NCI-H446 (cell line): Measurements from ENCODE around the gene COL6A3.

Source experiments
- DNase-seq, 2 experiments: peaks; one replicate each; lab custom pipeline; 2025; lab: John Stamatoyannopoulos, UW

COL6A3 gene, protein sequence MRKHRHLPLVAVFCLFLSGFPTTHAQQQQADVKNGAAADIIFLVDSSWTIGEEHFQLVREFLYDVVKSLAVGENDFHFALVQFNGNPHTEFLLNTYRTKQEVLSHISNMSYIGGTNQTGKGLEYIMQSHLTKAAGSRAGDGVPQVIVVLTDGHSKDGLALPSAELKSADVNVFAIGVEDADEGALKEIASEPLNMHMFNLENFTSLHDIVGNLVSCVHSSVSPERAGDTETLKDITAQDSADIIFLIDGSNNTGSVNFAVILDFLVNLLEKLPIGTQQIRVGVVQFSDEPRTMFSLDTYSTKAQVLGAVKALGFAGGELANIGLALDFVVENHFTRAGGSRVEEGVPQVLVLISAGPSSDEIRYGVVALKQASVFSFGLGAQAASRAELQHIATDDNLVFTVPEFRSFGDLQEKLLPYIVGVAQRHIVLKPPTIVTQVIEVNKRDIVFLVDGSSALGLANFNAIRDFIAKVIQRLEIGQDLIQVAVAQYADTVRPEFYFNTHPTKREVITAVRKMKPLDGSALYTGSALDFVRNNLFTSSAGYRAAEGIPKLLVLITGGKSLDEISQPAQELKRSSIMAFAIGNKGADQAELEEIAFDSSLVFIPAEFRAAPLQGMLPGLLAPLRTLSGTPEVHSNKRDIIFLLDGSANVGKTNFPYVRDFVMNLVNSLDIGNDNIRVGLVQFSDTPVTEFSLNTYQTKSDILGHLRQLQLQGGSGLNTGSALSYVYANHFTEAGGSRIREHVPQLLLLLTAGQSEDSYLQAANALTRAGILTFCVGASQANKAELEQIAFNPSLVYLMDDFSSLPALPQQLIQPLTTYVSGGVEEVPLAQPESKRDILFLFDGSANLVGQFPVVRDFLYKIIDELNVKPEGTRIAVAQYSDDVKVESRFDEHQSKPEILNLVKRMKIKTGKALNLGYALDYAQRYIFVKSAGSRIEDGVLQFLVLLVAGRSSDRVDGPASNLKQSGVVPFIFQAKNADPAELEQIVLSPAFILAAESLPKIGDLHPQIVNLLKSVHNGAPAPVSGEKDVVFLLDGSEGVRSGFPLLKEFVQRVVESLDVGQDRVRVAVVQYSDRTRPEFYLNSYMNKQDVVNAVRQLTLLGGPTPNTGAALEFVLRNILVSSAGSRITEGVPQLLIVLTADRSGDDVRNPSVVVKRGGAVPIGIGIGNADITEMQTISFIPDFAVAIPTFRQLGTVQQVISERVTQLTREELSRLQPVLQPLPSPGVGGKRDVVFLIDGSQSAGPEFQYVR (N-terminal part only)

DNA sequence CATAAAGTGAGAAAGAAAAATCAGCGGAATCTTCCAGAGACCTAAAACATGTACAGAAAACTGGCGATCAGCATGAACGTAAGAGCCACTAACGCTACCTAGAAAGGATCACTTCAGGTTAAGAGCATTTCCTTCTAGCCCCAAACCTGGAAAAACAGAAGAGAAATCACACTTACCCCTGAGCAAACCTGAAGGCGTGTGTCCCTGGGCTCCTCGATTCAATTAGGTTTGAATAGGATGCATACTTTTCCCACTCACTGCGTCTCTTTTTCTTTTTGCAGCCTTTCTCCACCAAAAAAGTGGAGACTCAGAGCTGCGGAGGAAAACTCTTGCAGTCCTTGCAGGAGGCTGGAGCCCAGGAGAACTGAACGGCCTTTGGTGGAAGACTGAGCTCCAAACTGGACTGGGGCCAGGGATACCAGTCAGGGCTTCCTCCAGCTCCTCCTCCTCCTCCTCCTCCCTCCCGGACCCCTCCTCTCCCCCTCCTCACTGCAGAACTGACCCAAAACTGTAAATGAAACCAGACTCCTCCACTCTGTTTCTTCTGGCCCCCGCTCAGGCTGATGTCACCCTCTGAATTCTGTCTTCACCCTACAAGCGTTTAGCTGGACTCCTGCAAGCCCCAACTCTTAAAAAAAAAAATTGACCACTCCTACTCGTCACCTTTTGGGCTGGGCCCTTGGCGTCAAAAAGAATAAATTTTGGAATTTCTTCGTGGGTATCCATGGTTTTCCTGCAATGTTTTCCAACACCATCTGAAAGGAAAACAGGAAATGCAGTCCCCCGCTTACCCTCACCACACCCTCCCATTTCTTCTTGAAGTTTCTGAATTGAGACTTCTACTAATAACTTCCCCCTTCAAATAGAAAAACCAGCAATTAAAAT, at the start of gene COL6A3:
COL6A3 (minus strand) TSS at position 388 of the 885 bp plus-strand sequence. CDS start 17,347 bp downstream, outside the sequence.
- DNase-seq = no peak

DNA sequence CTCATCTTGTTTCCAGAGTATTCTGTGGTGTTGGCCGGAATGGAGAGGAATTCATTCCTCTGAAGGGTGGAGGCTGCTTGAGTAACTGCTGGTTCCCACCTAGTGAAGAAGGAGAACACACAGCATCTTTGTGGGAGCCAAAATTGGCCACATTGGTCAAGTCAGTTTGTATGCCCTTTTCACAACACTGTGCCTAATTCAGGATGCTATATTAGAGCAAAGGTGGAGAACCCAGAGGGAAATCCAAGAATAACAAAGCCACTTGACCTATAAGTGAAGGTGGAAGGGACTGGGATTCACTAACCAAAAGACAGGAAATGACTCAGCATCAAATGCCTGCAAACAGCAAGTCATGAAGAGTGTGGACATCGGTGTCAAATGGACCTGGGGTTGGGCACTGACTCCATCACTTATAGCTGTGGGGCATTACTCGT, 45.8 kb upstream of the COL6A3 start:
- DNase-seq = no peak

DNA sequence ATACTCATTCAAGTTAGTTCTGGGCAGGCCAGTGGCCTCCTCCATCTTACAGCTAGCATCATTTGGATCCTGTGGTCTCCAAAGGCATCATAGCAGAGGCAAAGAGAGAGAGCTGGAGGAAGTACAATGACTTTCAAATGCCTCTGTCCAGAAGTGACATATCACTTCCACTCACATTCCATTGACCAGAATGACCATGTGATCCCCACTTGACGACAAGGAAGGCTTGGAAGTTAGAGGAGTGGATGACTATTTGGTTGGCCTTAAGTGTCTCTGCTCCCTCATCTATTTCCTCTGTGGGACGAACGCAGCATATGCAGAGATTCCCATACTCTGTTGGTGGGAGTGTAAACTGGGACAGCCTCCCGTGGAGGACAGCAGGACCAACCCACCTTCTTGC, 45.3 kb upstream of the COL6A3 start:
- no peak for DNase-seq

DNA sequence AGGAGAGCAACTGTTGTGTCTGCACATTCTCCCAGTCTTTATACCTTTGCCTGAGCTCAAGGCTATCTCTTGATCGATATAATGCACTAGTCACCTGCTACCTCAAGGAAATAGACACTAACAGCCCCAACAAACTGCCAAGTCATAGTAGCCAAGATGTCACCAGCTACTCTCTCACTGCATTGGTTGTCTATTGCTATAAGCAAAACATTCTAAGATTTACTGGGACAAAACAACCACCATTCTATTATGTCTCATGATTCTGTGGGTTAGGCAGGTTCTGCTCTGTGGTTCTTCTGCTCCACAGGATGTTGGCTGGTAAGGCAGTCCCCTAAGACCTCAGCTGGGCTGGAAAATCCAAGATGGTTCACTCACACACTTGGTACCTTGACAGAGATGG, 44.6 kb upstream of the COL6A3 start:
- DNase-seq = no peak

DNA sequence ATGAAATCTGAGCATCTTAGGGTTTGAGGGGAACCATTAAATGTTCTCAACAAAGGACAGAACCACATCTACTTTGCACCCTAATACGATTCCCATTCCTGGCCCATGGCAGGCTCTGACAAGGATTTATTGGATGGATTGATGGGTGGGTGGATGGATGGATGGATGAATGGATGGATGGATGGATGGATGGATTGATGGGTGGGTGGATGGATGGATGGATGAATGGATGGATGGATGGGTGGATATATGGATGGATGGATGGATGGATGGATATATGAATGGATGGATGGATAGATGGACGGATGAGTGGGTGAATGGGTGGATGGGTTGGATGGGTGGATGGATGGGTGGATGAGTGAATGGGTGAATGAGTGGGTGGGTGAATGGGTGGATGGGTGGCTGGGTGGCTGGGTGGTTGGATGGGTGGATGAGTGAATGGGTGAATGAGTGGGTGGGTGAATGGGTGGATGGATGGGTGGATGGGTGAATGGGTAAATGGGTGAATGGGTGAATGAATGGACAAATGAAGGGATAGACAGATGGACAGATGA, 43.5 kb upstream of the COL6A3 start:
- no peak for DNase-seq

DNA sequence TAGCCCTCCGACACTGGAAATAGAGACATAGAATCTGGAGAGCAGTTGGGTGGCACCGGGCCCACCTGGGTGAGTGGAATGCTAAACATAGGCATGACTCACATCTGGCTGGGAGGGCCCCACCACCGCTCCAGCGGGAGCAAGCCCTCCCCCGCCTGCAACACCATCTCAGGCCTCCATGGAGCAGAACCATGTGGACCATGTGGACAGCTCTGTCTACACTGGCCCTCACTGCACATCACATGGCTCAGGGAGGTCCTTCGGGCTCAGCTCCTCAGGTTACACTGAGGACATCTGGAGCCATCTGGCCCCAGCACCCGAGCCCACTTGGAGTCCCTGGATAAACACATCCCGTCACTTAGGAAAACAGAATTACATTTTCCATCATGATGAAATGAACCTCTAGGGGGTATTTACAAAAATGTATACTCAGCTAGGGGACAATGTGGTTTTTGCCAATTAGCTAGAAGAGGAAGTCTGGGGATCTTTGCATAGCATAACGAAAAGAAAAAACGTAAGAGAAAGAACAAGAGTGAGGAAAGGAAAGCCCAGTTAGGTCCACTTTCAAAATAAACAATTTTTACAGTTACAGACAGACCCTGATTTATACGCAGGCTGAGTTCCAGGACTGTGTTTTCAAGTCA, 42.4 kb upstream of the COL6A3 start:
- no peak for DNase-seq

DNA sequence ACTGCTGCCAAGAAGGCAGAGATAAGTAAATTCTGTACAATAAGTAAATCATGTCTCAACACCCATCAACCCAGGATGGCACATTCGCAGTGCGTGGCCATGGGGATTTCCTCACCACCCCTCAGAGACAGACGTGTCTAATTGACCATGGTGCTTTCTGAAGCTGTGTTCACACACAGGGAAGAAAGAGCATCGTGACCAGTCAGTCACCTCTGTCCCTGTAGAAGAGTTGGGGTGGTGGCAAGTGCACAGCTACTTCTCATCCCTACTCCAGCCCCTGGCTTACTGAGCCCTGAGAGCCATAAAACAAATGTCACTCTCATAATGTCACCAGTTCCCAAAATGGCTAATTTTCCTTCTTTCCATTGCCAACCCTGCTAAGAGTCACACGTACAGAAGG, 41.8 kb upstream of the COL6A3 start:
- no peak for DNase-seq

DNA sequence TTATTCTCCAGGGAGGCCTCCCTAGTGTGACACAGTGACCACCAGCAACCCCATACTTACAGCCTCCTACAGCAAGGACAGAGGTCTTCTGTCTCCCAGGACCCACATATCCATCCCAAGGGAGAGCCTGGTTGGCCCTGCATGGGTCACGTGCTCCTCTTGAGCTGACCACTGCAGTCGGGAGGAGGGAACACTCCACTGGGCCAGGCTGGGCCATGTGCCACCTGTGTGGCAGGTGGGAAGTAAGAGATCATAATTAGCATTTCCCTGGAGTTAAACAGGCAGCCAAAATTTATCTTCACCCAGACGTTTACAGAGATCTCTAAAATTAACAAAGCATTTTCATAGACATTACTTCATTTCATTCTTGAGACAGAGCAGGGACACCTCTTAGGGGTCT, 39.7 kb upstream of the COL6A3 start:
- DNase-seq = no peak

DNA sequence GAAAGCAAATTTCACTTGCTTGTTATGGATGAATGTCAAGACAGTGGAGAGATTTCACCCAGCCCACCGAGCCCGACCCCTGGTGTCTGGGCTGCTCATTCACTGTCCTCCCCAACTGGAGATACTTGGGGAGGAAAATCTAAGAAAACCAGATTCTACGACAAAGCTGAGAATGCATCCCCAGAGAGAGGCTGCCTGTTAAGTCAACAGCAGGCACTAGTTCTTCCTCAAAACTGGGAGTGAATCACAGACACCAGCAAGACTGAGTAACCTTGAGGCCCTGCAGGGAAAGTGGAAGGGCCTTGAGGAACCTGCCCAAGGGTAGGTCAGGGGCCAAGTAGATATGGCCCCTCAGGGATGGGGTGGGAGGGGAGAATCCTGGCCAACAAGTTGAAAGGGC, 38.9 kb upstream of the COL6A3 start:
- no peak for DNase-seq

DNA sequence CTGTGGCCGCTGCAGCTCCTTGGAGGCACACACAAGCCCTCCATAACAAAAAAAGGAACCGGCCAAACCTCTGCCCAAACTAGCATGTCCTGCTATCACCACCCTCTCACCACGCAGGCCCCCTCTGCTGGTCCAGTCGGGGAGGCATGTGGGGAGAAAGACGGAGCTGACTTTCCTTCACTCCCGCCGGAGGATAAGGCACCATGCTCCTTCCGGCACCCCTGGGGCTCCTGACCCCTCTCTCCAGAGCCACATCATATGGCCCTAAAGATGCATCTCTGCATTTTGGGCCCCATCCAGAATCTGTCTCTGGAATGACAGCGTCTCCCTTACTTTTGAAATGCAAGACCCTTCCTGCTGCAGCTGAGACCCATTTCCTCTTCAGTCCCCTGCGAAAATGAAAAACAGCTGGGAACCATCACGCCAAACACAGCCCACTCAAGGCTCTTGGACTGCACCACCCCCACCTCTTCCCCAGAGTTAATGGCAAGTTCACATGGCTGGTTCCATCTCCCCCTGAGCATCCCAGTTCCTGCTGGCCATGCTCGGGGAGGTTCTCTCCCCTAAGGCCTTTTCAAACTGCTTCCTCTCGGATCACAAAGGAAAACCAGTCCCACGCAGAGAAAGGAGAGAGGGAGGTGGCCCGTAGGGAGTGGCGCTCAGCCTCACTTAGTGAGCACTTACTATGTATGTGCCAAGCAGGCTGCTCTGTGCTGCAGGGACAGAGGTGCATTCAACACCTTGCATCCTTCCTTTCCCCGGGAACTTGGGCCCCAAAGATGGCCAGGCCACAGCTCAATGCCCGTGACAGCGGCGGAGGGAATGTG, 37.9 kb upstream of the COL6A3 start:
- no peak for DNase-seq

DNA sequence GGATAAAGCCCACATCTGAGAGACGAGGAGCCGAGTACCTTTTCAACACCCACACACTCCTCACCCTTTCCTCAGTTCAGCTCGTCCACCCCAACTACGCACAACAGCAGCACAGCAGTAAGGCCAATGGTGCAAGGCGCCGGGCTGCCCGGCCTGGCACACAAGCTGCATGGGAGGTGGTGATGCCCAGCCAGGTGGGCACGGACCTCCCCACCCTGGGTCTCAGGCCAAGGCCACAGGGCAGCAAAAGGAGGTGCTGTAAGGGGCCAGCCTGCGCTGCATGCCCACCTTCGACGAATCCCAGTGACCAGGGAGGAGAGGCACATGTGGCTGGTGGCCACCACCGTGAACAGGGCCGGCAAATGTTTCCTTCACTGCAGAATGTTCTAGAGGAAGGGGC, 36.6 kb upstream of the COL6A3 start:
- DNase-seq = no peak

DNA sequence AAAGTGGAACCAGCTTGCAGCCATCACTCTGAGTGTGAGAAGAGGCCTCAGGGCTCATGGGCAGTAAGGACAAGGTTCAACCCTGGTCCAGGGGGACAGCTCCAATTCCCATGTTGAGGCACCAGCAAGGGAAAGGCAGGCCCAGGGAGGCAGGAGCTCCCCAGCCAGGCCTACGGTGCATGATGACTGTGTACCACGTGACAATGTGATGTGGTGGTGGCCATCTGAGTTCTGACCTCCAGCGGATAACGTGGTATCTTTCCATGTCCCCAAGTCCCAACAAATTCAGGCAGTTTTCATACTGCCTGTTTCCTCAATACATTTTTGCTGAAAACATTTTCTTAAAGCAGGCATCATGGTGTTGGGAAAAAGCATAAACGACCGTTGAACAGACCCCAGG, 36.1 kb upstream of the COL6A3 start:
- no peak for DNase-seq

DNA sequence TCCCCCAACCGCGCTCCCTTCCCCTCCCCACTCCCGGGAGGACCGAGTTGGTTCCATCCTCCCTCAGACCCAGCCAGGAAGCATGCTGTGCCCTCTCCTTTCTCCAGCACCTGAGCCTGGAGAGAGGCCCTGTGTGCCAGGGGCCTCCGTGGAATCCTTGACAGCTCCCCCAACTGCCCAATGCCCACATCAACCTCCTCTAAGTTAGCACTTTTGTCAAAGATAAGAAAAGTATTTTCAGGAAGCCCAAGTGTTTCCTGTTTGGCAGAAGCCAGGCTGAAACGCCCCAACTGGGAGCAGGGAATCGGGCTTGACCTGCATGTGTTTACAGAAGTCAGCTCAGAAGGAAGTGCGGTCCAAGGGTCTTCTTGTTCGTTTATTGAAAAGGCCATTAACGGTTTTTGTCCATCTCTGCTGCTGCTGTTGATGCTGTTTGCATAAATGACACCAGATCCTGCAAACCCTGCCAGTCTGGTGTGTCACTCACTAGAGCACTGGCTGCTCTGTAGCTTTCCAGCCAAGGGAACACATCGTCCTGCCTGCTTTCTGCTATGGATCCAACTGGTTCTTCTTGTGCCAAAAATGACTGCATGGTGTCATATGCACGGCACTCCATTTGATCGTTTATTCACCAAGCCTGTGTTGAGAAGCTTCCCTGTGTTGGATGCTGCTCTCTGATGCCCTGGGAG, 35.4 kb upstream of the COL6A3 start:
- peak in 1 of 2 experiments; percentile 25 for DNase-seq

DNA sequence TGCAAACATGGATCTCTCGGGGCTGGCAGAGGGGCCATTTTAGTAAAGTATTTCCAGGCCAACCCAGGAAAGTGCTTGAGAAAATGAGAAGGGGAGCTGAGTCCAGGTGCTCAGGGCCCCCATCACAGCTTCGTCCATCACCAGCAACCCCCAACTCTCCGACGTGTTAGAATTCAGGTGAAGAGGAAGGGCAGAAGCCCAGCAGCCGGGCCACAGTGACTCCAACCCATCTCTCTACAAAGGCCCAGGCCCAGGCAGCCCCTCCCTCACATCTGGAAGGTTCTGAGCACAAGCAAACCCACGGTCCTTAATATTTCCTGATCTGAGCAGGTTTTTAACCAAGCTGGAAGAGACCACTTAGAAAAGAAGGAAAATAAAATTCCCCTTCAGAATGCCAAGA, 34.7 kb upstream of the COL6A3 start:
- no peak for DNase-seq

DNA sequence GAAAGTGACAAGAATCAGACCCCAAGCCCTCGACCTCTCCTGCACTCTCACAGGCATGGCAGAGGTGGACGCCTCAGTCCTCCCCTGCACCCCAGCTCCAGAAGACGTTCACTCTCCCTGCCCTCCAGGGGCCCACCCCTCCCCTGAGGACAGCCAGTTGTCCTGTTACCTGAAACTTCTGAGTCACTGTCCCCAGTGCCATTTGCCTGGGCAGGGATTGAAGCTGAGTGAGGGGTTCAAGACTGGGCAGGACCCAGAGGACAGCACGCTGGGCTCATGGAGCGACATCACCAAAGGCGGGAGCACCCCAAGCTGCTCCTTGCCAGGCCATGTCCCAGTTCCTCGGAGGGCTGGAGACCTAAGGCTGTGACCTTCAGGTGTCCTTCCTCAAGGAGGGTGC, 34.2 kb upstream of the COL6A3 start:
- DNase-seq = no peak

DNA sequence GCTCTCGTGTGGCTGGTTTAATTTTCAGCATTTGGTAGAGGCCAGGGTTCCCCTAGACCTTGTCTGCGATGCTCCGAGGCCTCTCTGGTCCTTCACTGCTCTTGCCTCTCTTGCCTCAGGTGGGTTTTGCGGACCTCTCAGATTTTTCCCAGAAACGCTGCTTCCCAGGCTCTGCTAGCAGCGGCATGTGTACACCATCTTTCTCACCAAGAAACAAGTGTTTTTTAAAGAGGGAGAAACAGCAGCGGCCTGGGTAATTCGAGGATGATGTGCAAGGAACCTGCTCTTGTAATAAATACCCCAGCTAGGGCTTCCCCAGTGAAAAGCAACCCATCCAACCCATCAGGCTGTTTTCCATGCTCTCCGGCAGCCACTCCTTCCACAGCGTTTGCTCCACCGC, 33.5 kb upstream of the COL6A3 start:
- no peak for DNase-seq

DNA sequence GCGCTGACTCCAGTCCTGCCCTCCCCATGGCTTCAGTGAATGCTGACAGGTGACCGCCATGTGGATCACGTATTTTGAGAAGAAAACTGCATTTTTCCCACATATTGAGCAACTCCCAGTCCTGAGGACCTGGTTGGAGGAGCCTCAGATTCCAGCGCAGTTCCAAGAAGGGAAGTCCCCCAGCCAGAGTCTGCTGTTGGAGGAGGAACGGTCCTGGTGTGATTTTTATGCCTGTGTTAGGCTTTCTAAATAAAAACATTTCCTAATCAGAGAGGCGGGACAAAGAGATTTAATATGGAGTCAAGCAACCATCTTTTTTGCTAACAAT, 32.3 kb upstream of the COL6A3 start:
- no peak for DNase-seq

DNA sequence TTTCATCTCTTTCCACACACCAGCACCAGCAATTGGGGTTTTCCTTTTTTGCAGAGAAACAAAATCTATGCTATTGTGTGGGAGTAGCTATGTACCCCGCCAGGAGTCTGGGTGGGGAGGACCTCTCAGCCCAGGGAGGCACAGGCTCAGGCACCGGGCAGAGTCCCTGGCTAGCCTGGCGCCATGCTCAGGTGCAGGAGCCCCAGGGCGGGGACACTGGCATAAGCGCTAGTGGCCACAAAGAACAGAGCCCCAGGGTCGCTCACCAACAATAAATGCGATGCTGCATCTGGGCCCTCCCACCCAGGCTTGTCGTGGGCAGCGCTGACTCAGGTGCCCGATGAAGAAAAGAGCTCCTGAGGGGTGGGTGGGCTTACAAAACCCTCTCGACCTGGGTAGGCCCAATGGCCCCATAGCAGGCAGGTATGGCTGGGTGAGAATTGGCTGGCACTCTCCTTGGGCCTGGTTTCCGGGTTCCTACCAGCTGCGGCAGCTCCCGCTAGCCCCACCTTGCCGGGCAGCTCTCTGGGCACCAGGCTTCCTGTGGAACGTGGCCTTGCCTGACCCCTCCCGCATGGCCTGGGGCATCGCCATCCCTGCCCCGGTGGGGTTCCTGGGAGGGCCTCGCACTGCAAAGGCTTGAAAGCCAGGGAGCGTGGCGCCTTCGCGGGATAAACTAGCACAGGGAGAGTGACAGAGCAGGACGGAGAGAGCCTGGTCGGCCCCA, 31.8 kb upstream of the COL6A3 start:
- no peak for DNase-seq
